NCI-H2081 treated with DMSO at 0.1 percent for 48 hours (cell line): ENCODE measurements around the gene NDUFB7.
"Not testable (repeated sequence)": the region's sequence is repeated elsewhere in the genome, so short reads cannot be mapped to it uniquely, and the experiment has no call there.

ENCODE experiments used
- DNase-seq: peaks from one replicate; lab custom pipeline; 2025; lab: John Stamatoyannopoulos, UW

Gene NDUFB7

DNA sequence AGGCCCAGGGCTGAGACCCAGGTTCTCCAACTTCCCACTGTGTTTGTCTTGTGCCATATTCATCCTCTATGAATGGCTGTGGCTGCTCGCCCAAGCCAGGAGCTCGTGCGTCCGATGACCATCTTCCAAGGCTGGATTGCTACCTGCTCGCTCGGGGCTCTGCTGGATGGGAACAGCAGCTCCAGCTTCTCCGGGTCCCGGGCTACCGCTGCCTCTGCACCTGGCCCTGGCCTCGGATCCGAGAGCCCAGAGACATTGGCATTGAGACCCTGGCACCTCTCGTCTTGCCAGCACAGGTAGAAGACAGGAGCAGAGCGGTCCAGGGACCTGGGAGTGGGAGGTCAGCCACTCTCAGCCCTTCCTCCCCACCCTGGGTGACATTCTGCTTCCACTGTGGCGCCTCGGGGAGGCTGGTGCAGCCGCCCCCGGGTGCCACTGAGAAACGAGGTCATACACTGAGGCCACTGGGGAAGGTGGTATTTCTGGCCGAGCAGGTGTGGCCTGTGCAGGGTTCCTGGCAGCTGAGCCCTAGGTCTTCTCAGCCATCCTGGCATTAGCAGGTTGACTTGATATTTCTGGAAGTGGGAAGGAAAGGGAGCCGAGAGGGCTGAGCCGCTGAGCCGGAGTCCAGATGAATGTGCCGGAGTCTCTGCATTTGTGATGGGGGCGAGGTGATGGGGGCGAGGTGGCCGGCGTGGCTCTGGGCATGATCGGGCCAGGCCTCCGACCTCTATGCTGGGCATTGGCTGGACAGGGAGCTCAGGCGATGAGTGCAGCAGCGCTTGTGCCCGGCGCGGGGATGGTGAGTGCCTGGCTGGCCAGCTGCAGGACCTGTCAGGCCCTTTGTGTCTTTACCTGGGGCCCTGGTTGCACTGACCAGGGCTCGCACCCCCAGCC is 18.6 kb downstream of the NDUFB7 start:
- no peak for DNase-seq

DNA sequence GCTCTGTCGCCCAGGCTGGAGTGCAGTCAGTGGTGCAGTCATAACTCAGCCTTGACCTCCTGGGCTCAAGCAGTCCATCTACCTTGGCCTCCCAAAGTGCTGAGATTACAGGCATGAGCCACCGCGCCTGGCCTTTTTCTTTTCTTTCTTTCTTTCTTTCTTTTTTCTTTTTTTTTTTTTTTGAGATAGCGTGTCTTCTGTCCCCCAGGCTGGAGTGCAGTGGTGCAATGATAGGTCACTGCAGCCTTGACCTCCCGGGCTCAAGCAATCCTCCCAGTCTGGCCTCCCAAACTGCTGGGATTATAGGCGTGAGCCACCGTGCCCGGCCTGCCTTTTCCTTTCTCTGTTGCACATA is 19.9 kb downstream of the NDUFB7 start:
- not testable (repeated sequence) for DNase-seq

GRCh38 chr19:14551134-14552005 is 20.5 kb downstream of the NDUFB7 start:
- not testable (repeated sequence) for DNase-seq

DNA sequence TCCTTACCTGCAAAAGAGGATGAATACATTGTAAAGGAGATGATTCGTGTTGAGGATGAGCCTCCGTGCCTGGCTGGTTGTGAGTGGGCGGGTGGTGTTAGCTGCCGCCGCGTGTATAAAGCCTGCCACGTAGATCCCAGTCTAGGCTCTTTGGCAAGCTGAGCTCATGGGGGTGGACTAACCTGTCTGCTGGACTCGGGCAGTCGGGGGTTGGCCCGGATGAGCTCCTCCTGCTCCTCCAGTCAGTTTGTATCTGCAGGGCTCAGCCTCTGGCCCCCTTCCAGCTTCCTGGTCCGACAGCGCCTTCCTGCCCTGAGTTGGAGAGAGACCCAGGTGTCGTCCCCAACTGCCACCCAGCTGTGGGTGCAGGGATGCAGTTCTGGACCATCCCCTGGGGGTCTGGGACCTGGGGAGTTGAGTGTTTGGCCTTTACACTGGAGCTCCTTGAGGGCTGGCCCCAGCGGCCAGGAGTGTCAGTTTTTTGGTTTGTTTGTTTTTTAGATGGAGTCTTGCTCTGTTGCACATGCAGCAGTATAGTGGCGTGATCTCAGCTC is 21.6 kb downstream of the NDUFB7 start:
- DNase-seq, result no peak

DNA sequence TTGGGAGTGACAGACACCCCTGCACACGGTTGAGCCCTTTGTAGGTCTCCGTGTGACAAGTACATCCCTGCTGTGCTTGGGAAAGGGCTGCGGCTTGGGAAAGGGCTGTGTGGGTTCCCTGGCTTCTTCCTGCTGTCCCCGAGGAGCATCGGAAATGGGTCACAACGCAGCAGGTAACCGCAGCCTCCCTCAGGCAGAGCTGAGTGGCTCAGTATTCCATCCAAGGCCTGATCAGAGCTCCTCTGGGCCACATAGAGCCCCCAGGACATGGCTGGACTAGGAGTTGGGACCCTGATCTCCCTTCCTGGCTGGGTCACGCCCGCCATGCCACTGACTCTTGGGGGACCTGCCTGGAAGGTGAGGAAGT is 26.2 kb downstream of the NDUFB7 start:
- no peak for DNase-seq

DNA sequence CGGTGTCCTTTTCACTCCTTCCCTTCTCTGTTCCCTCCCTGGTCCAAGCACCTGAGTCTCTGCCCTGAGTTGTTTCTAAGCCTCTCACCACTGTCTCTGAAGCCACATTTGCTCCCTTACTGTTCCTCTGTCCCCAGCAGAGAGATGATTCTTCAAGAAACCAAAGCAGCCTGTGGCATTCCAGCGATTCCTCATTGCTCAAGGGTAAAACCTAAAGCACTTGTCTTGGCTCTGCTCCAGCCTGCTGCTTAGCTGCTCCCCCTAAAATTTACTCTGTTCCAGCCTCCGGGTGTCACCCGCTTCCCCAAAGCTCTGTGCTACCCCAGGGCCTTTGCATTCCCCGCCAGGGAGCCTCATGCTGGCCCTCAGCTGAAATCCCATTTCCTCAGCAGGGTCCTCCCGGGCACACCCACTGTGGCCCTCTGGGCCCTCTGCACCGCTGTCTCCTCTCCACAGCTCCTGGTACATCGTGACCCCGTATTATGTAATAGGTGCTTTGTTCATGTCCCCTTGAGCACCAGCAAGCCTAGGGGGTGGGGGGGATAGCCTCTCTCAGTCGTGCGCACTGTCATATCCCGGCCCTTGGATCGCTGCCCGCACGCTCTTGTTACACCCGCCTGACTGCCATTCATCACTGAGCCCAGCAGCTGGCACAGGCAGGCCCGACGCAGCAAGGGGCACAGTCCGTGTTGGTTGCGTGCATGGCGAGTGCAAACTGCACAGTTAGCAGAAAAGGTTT is 26.7 kb downstream of the NDUFB7 start:
- DNase-seq, result peak; percentile 67

GRCh38 chr19:14544047-14544446 is 27.8 kb downstream of the NDUFB7 start:
- no peak for DNase-seq

GRCh38 chr19:14542711-14543328 is 29.0 kb downstream of the NDUFB7 start:
- DNase-seq, result no peak

DNA sequence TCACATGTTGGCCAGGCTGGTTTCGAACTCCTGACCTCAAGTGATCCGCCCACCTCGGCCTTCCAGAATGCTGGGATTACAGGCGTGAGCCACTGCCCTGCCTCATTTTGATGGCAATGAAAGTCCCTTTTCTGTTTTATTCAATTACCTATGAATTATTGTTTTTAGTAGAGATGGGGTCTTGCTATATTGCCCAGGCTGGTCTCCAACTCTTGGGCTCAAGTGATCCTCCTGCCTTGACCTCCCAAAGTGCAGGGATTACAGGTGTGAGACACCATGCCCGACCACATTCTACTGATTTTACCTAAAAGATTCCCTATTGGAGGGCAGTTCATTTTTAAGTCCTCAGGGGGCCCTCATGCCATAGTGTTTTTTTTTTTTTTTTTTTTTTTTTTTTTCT is 29.9 kb downstream of the NDUFB7 start:
- not testable (repeated sequence) for DNase-seq

- DNase-seq, result no peak
These were observed 30.9 kb downstream of the NDUFB7 start for GRCh38 chr19:14540741-14541525.

- DNase-seq, result no peak
These were observed 34.8 kb downstream of the NDUFB7 start for GRCh38 chr19:14536926-14537692.

GRCh38 chr19:14533450-14533849 is 38.4 kb downstream of the NDUFB7 start:
- DNase-seq, result no peak

DNA sequence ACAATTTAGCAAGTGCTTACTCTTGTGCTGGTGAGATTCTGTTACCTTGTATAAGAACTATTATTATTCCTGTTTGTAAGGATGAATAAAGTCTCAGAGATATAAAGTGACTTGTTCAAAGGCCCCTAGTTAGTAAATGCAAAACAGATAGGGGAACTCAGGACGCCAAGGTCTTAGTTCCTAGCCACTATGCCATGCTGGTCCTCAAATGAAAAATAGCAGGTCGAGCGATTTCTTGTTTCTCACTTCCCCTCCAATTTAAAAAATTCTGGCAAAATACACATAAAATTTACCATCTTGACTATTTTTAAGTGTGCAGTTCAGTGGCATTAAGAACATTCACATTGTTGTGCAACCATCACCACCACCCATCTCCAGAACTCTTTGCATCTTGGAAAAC is 41.4 kb downstream of the NDUFB7 start:
- no peak for DNase-seq

DNA sequence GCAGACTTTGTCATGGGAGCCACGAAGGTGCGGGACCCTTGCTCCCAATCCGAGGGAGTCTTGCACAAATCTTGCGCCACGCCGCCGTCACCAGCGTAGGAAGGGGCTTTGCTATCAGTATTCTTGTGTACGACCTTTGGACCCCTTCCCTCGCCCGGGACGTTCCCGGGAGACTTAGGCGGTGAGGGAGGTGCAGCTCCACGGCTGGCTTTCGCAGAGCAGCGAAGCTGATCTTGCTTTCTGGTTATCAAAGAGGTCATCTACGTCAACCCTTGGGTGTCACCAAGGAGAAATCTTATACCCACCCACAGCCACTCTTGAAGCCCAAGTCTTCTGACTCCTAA is 41.9 kb downstream of the NDUFB7 start:
- DNase-seq, result no peak

DNA sequence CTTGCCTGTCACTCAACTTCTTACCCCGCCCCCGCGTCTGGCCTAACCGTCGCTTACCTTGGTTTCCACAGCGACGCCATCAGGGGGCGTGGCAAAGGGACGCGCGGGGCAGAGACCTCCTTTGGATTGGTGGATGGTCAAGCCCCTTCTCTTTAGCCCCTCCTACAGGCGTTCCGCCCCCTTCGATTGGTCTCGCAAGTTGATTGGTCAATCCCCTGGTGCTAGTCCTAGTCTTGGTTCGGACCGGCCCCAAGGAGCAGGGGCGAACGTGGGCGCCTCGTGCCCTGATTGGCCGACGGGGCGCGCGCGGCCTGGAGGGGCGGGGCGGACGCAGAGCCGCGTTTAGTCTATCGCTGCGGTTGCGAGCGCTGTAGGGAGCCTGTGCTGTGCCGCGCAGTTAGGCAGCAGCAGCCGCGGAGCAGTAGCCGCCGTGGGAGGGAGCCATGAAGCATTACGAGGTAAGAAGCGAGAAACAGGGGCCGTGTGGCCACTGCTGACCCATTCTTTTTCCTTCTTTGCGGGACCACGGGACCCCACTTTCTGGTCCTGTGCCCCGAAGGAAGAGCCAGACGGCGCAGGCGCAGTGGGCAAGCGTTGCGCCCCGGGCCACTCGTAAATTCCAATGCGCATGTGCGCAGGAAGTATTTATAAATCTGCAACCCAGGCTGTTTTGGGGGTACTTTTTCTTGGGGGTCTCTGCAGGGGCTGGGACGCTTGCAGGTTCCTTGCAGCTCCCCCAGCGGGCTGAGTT is 42.4 kb downstream of the NDUFB7 start, which contains the start of gene TECR:
TECR (plus strand) TSS at position 341 of the 751 bp plus-strand sequence; CDS start at position 444, 103 bp downstream.
- DNase-seq, result peak; percentile 95

- DNase-seq, result no peak
These were observed 43.2 kb downstream of the NDUFB7 start for GRCh38 chr19:14528419-14529253.

- no peak for DNase-seq
These were observed 45.4 kb downstream of the NDUFB7 start for GRCh38 chr19:14526423-14526822.

DNA sequence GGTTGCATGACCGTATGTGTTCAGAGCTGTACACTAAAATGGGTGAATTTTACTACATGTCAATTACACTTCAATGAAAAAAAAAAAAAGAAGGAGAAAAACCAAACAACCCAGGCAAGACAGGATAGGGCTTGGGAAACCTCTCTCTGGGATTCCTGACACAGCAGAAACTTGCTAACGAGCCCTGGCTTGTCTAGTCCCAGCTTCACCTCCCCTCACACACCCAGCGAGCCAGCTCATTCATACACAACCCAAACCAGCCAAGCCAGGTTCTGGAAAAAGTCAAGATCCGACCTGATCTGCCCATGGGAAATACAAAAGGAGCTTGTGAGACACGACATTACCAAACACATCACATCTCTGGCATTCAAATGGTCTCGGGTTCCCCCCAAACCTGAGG is 46.1 kb downstream of the NDUFB7 start:
- DNase-seq, result no peak
